H1 (cell line): ENCODE measurements around the gene KCNG3. TPM values are rescaled to one million over a fixed set of nuclear protein-coding genes. Genes with fewer than 3 reads are reported as not detected.

Experiments used
- CTCF ChIA-PET: fragments of 300-600 bp; sonication (Branson Sonifier 250); formaldehyde crosslinking; loops from one replicate; lab custom pipeline; 2021; ENCODE audit not compliant: partially characterized antibody; lab: Charles Lee
- POLR2A ChIA-PET: fragments of 300-600 bp; sonication (Branson Sonifier 250); formaldehyde crosslinking; loops from one replicate; lab custom pipeline; 2021; ENCODE audit warnings: inconsistent platforms; ENCODE audit not compliant: partially characterized antibody; lab: Charles Lee
- DNase-seq, 2 experiments: peaks; one replicate each; pipeline versions ENCODE4 v3.0.0 to v3.0.0-alpha.2; 2010 to 2022; ENCODE audit warnings: low spot score in 2 of 2, low read depth in 1 of 2, mixed read lengths in 1 of 2
- FAIRE-seq: peaks from 2 replicates; lab custom pipeline; 2011; peaks lifted over from hg19 to GRCh38; lab: Jason Lieb, UNC
- H2AFZ ChIP-seq: 2 replicates; pipeline ENCODE4 v1.8.1; 2012; ENCODE audit warnings: low read length, inconsistent platforms
- H2AK5ac ChIP-seq: 2 replicates; pipeline ENCODE4 v1.6.1; 2013; ENCODE audit warnings: low read depth, low read length
- H2BK120ac ChIP-seq: replicated peaks from 2 replicates; pipeline ENCODE3; 2013; ENCODE audit warnings: low read depth, low read length, inconsistent platforms
- H2BK12ac ChIP-seq: 2 replicates; pipeline ENCODE4 v1.6.1; 2013; ENCODE audit warnings: low read depth, low read length
- H2BK15ac ChIP-seq: 2 replicates; pipeline ENCODE4 v1.6.1; 2013; ENCODE audit warnings: low read length
- H2BK20ac ChIP-seq: 2 replicates; pipeline ENCODE4 v1.6.1; 2013; ENCODE audit warnings: low read length
- H2BK5ac ChIP-seq: 2 replicates; pipeline ENCODE4 v1.6.1; 2013; ENCODE audit warnings: low read depth, low read length
- H3K14ac ChIP-seq: 2 replicates; pipeline ENCODE4 v1.6.1; 2013; ENCODE audit warnings: inconsistent platforms; ENCODE audit not compliant: insufficient read length
- H3K18ac ChIP-seq: 2 replicates; pipeline ENCODE4 v1.6.1; 2013; ENCODE audit warnings: low read length; ENCODE audit errors: extremely low read depth
- H3K23ac ChIP-seq: 2 replicates; pipeline ENCODE4 v1.6.1; 2013; ENCODE audit warnings: inconsistent platforms; ENCODE audit not compliant: insufficient read length
- H3K23me2 ChIP-seq: 2 replicates; pipeline ENCODE4 v1.6.1; 2013; ENCODE audit warnings: low read depth, low read length
- H3K27ac ChIP-seq: 2 replicates; pipeline ENCODE4 v1.6.1; 2011; ENCODE audit warnings: low read depth, low read length, inconsistent platforms
- H3K27me3 ChIP-seq, 4 experiments: replicated peaks in 1 of 4; 1 replicate in 1 of 4; 2 replicates in 3 of 4; pipeline versions ENCODE4 v1.6.1 to v1.8.1; 2011 to 2013; ENCODE audit warnings: low read length in 3 of 4, mild to moderate bottlenecking in 3 of 4, inconsistent platforms in 2 of 4, mixed read lengths in 2 of 4, moderate library complexity in 1 of 4; ENCODE audit not compliant: control insufficient read depth in 3 of 4, insufficient read depth in 3 of 4; ENCODE audit errors: extremely low read depth in 1 of 4
- H3K36me3 ChIP-seq, 4 experiments: 2 replicates each; pipeline versions ENCODE4 v1.6.1 to v1.8.1; 2011 to 2013; ENCODE audit warnings: mild to moderate bottlenecking in 4 of 4, low read length in 3 of 4, moderate library complexity in 2 of 4, control low read depth in 1 of 4, inconsistent platforms in 1 of 4; ENCODE audit not compliant: insufficient read depth in 4 of 4, control insufficient read depth in 2 of 4
- H3K4ac ChIP-seq: replicated peaks from 2 replicates; pipeline ENCODE3; 2013; ENCODE audit warnings: low read length, low read depth, mixed read lengths, inconsistent platforms; ENCODE audit not compliant: insufficient read length
- H3K4me1 ChIP-seq, 4 experiments: replicated peaks in 1 of 4; 1 replicate in 1 of 4; 2 replicates in 3 of 4; pipeline versions ENCODE4 v1.6.1 to v1.8.1; 2011 to 2013; ENCODE audit warnings: low read length in 3 of 4, inconsistent platforms in 2 of 4, mixed read lengths in 1 of 4; ENCODE audit not compliant: insufficient read depth in 4 of 4, control insufficient read depth in 3 of 4
- H3K4me2 ChIP-seq, 2 experiments: 2 replicates each; pipeline versions ENCODE4 v1.6.1 to v1.8.1; 2011 to 2013; ENCODE audit warnings: low read depth in 2 of 2, low read length in 2 of 2, control low read depth in 1 of 2, inconsistent platforms in 1 of 2, mild to moderate bottlenecking in 1 of 2; ENCODE audit not compliant: insufficient read depth in 1 of 2
- H3K4me3 ChIP-seq, 4 experiments: fragments of 200-600, 300-600 bp in 1 of 4; sonication (generic), shearing (Covaris generic), sonication (Bioruptor Twin) in 1 of 4; 2 replicates each; pipeline versions ENCODE4 v1.5.1 to v1.8.1; 2011 to 2016; ENCODE audit warnings: low read length in 4 of 4, low read depth in 3 of 4, control low read depth in 2 of 4, inconsistent platforms in 2 of 4, mild to moderate bottlenecking in 2 of 4, mixed read lengths in 1 of 4, moderate library complexity in 1 of 4; ENCODE audit not compliant: insufficient read depth in 2 of 4; ENCODE audit errors: extremely low read depth in 1 of 4
- H3K56ac ChIP-seq: replicated peaks from 2 replicates; pipeline ENCODE3; 2013; ENCODE audit warnings: low read depth, mild to moderate bottlenecking, mixed read lengths, low read length, inconsistent platforms; ENCODE audit not compliant: insufficient read length
- H3K79me1 ChIP-seq: 2 replicates; pipeline ENCODE4 v1.6.1; 2013; ENCODE audit warnings: low read depth, low read length, control low read depth
- H3K79me2 ChIP-seq, 2 experiments: 2 replicates each; pipeline versions ENCODE4 v1.6.1 to v1.8.1; 2012 to 2013; ENCODE audit warnings: low read length in 2 of 2, mild to moderate bottlenecking in 2 of 2, inconsistent platforms in 1 of 2; ENCODE audit not compliant: insufficient read depth in 2 of 2, control insufficient read depth in 1 of 2
- H3K9ac ChIP-seq, 4 experiments: replicated peaks in 1 of 4; 1 replicate in 1 of 4; 2 replicates in 3 of 4; pipeline versions ENCODE4 v1.6.1 to v1.8.1; 2011 to 2013; ENCODE audit warnings: low read depth in 3 of 4, low read length in 3 of 4, control low read depth in 2 of 4, mild to moderate bottlenecking in 2 of 4, moderate library complexity in 2 of 4, inconsistent platforms in 1 of 4; ENCODE audit errors: extremely low read depth in 1 of 4
- H3K9me3 ChIP-seq, 2 experiments: 2 replicates each; pipeline versions ENCODE4 v1.6.1 to v1.8.1; 2012 to 2013; ENCODE audit warnings: mild to moderate bottlenecking in 2 of 2, moderate library complexity in 2 of 2, control low read depth in 1 of 2, inconsistent platforms in 1 of 2, low read depth in 1 of 2, low read length in 1 of 2, mixed read lengths in 1 of 2; ENCODE audit not compliant: insufficient read depth in 2 of 2
- H4K20me1 ChIP-seq, 2 experiments: replicated peaks in 1 of 2; 2 replicates each; pipeline versions ENCODE3 to v1.8.1; 2011 to 2013; ENCODE audit warnings: inconsistent platforms in 2 of 2, low read length in 2 of 2, mild to moderate bottlenecking in 1 of 2; ENCODE audit not compliant: insufficient read depth in 2 of 2, control insufficient read depth in 1 of 2
- H4K5ac ChIP-seq: 2 replicates; pipeline ENCODE4 v1.6.1; 2013; ENCODE audit warnings: low read length, low read depth, mixed read lengths, inconsistent platforms; ENCODE audit not compliant: insufficient read length
- H4K8ac ChIP-seq: 2 replicates; pipeline ENCODE4 v1.8.0; 2013; ENCODE audit warnings: mild to moderate bottlenecking, moderate library complexity, low read length, inconsistent platforms; ENCODE audit not compliant: insufficient read depth; ENCODE audit errors: extremely low read depth
- H4K91ac ChIP-seq: replicated peaks from 2 replicates; pipeline ENCODE3; 2013; ENCODE audit warnings: low read length, mixed read lengths, inconsistent platforms; ENCODE audit not compliant: insufficient read length
- BACH1 ChIP-seq: IDR thresholded peaks from 2 replicates; pipeline ENCODE4 v1.6.1; 2012; ENCODE audit warnings: low read length, improper control_type of control experiment
- CBX5 ChIP-seq: fragments of 300-800, 300-1000 bp; sonication (generic); IDR thresholded peaks from 2 replicates; pipeline ENCODE4 v1.7.1; 2016; ENCODE audit warnings: antibody characterized with exemption, low read length, low read depth
- CTBP2 ChIP-seq: IDR thresholded peaks from 2 replicates; pipeline ENCODE4 v1.7.0; 2011; ENCODE audit warnings: borderline replicate concordance, mild to moderate bottlenecking, moderate library complexity, mixed read lengths, low read length; ENCODE audit not compliant: insufficient read depth, insufficient read length
- CTCF ChIP-seq, 3 experiments: IDR thresholded peaks; 1 replicate in 2 of 3; 2 replicates in 1 of 3; pipeline versions ENCODE4 v1.5.1 to v1.6.1; 2011; ENCODE audit warnings: low read length in 3 of 3, mild to moderate bottlenecking in 3 of 3, inconsistent platforms in 2 of 3, low read depth in 1 of 3, moderate library complexity in 1 of 3; ENCODE audit not compliant: insufficient read depth in 1 of 3; ENCODE audit errors: control extremely low read depth in 1 of 3
- GTF2F1 ChIP-seq: IDR thresholded peaks from 2 replicates; pipeline ENCODE4 v1.6.1; 2012; ENCODE audit warnings: low read depth, low read length, improper control_type of control experiment, borderline replicate concordance
- KDM1A ChIP-seq: fragments of 200-600, 300-600 bp; sonication (generic); IDR thresholded peaks from 2 replicates; pipeline ENCODE4 v1.7.1; 2016; ENCODE audit warnings: mild to moderate bottlenecking, low read length, borderline replicate concordance
- MAFK ChIP-seq: IDR thresholded peaks from 2 replicates; pipeline ENCODE4 v1.6.1; 2012; ENCODE audit warnings: low read depth, mild to moderate bottlenecking, improper control_type of control experiment, low read length
- RFX5 ChIP-seq: IDR thresholded peaks from 2 replicates; pipeline ENCODE4 v1.6.1; 2011; ENCODE audit warnings: low read depth, low read length, improper control_type of control experiment, borderline replicate concordance
- SP1 ChIP-seq: IDR thresholded peaks from 2 replicates; pipeline ENCODE4 v1.6.1; 2011; ENCODE audit warnings: low read depth, low read length
- SP2 ChIP-seq: IDR thresholded peaks from 2 replicates; pipeline ENCODE4 v1.6.1; 2012; ENCODE audit warnings: mild to moderate bottlenecking, low read length, inconsistent platforms
- SRF ChIP-seq: IDR thresholded peaks from 2 replicates; pipeline ENCODE4 v1.6.1; 2011; ENCODE audit warnings: mild to moderate bottlenecking, low read depth, low read length, moderate library complexity
- TAF1 ChIP-seq: IDR thresholded peaks from 2 replicates; pipeline ENCODE4 v1.6.1; 2011; ENCODE audit warnings: mild to moderate bottlenecking, low read depth, low read length
- TBP ChIP-seq: IDR thresholded peaks from 2 replicates; pipeline ENCODE4 v1.6.1; 2011; ENCODE audit warnings: low read depth, low read length, improper control_type of control experiment
- whole genome bisulfite sequencing, 2 experiments: shearing (Covaris generic) in 1 of 2; methylation state at CpG; one replicate each; pipeline versions ENCODE4 v1.1.6 to v1.1.7; 2013 to 2015; ENCODE audit warnings: low lambda C conversion rate in 2 of 2, mixed read lengths in 2 of 2, inconsistent platforms in 1 of 2, low coverage in 1 of 2, missing lambda C conversion rate in 1 of 2; ENCODE audit not compliant: insufficient replicate concordance in 2 of 2, insufficient coverage in 1 of 2, insufficient read length in 1 of 2; ENCODE audit errors: extremely low coverage in 1 of 2, missing lambda C conversion rate in 1 of 2; 5-methylcytosine and 5-hydroxymethylcytosine counted together
- polyA plus RNA-seq, 7 experiments: library from polyadenylated mRNA; depleted of rRNA in 3 of 7; stranded (reverse) in 5 of 7; unstranded in 2 of 7; fragments of >200 nt in 5 of 7; fragments of 200-250 nt in 2 of 7; gene quantifications; 1 replicate in 5 of 7; 2 replicates in 1 of 7; 4 replicates in 1 of 7; pipeline versions ENCODE4 v1.2.1 to v1.2.3, GENCODE V29; 2011 to 2013; ENCODE audit warnings: missing spikeins in 2 of 7, mixed read lengths in 2 of 7
- total RNA-seq: library from RNA; stranded (reverse); fragmentation: NEBNext Ultra II Directional; extraction: Animal tissue kit (Norgen Biotek cat#: 25700); gene quantifications from 2 replicates; pipeline ENCODE4 v1.2.1, GENCODE V29; 2021

The KCNG3 gene
- total and polyA plus RNA-seq, 2 of the 8 experiments (the other 6 are each of a cell fraction or from before 2014, with no cell fraction given) = 8.1 to 21.3 TPM

- no peak overlapping the region for H2BK12ac ChIP-seq
- H2AFZ ChIP-seq = no peak overlapping the region
- no peak overlapping the region for H4K5ac ChIP-seq
- H3K9ac ChIP-seq = no peak overlapping the region
- POLR2A ChIA-PET = no interaction called here
- no peaks in the 10 kb centered on the region for H3K79me2 ChIP-seq
- WGBS, 2 experiments = 100% methylated on average over 4 of the region's 4 CpGs; no CpG with 5 or more reads in 1 of the 2 experiments
- no peak overlapping the region for H2BK120ac ChIP-seq
- H2BK15ac ChIP-seq = no peak overlapping the region
- no peaks in the 10 kb centered on the region for H3K23me2 ChIP-seq
- H3K18ac ChIP-seq = no peak overlapping the region; the same call in 1 of the 2 replicates
- no peaks in the 10 kb centered on the region for H4K20me1 ChIP-seq
- H3K27me3 ChIP-seq = no peaks in the 10 kb centered on the region
- CTCF ChIA-PET = no interaction called here
- H3K27ac ChIP-seq = no peak overlapping the region
- DNase-seq (no peak), FAIRE-seq (no peak)
- no peak overlapping the region for H3K4me3 ChIP-seq
- no peak overlapping the region for H3K56ac ChIP-seq
- H2AK5ac ChIP-seq = no peak overlapping the region
- peaks cover 0 to 3% (median 1%) of the 10 kb centered on the region in 4 experiments; a peak in 3 of 7 replicates for H3K4me1 ChIP-seq
- H3K79me1 ChIP-seq = no peaks in the 10 kb centered on the region
- no peak overlapping the region for H2BK5ac ChIP-seq
- H3K4me2 ChIP-seq = no peak overlapping the region
- no peak overlapping the region for H3K14ac ChIP-seq
- no peaks in the 10 kb centered on the region for H3K36me3 ChIP-seq
- H4K91ac ChIP-seq = no peak overlapping the region
- no peaks in the 10 kb centered on the region for H3K9me3 ChIP-seq
- no peak overlapping the region for H2BK20ac ChIP-seq
- no peak overlapping the region for H4K8ac ChIP-seq
- H3K4ac ChIP-seq = no peak overlapping the region
- no peak overlapping the region for H3K23ac ChIP-seq
- TF ChIP-seq KDM1A (no peak), CTBP2 (no peak), BACH1 (no peak), TAF1 (no peak), SRF (no peak), SP1 (no peak), TBP (no peak), RFX5 (no peak), SP2 (no peak), CBX5 (no peak), MAFK (no peak), CTCF (IDR thresholded peaks at IDR 0.05; ENCODE audit: control extremely low read depth in 1 of 3, insufficient read depth in 1 of 3, low read depth in 1 of 3, low read length in 3 of 3) (no peak), GTF2F1 (no peak)
These were observed 38.6 kb upstream of the KCNG3 start for GRCh38 chr2:42532397-42532796.
